ENCODE data around the gene LCN2. TPM values are rescaled to one million over a fixed set of nuclear protein-coding genes. Genes with fewer than 3 reads are reported as not detected.

The LCN2 gene
- total and polyA plus RNA-seq, 10 of the 15 experiments (the other 5 are each of a cell fraction or from before 2014, with no cell fraction given): not detected

DNA sequence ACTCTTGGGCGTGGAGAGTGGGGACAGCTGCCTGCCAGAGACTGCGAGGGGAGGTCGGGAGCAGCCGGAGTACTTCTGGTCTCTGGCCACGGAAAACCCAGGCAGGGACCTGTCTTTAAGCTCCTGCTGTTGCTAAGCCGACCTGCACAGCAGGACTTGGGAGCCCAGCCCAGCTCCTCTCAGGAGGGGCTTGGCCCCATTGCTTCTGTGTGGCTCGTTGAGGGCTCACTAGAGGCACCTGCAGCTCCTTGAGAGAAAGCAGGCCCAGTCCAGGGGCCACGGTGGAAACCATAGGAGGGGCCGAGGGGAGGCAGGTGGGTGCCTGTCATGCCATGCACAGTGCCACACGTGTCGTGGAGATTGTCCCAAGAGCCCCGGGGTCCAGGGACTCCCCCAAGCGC, 3.3 kb upstream of the LCN2 start:
- no TSS peak for BruUV-seq (replicated peaks)
- no peak overlapping the region for H3K4me3 ChIP-seq
- ChIA-PET SMC1A (ENCODE audit: uncharacterized antibody, unreplicated experiment) (interaction anchor here (1.0 kb wide), 1 partner anchor 28 kb away, joined by 3 read pairs; no protein-coding TSS in a partner anchor), RAD21 (ENCODE audit: unreplicated experiment) (interaction anchor here (0.6 kb wide), 1 partner anchor 12 kb away, joined by 3 read pairs; no protein-coding TSS in a partner anchor), CTCF (no interaction called here), POLR2A (no interaction called here)
- H3K27me3 ChIP-seq (replicated peaks in 1 of 2; ENCODE audit: control insufficient read depth in 2 of 2, insufficient read depth in 2 of 2, low read length in 1 of 2): peaks cover 0 to 1% of the 10 kb centered on the region in 2 experiments; a peak in 2 of 4 replicates
- 28% methylated on average over 13 of the region's 13 CpGs for WGBS (ENCODE audit: insufficient coverage, insufficient replicate concordance, low lambda C conversion rate, missing lambda C conversion rate)
- no peaks in the 10 kb centered on the region; the same call in 1 of the 2 replicates for H4K20me1 ChIP-seq (ENCODE audit: control insufficient read depth, insufficient read depth)
- no peak for FAIRE-seq
- no peak overlapping the region for H2AFZ ChIP-seq (ENCODE audit: control insufficient read depth, low read depth, low read length)
- no peaks in the 10 kb centered on the region for H3K36me3 ChIP-seq (ENCODE audit: control insufficient read depth in 2 of 2, insufficient read depth in 2 of 2, low read length in 1 of 2)
- ATAC-seq: no peak
- no peak for DNase-seq (ENCODE audit: low read depth, low spot score)
- H3K9ac ChIP-seq (ENCODE audit: control insufficient read depth, insufficient read depth, low read length): no peak overlapping the region
- H3K4me1 ChIP-seq (ENCODE audit: control insufficient read depth, insufficient read depth, low read length): no peaks in the 10 kb centered on the region
- intact Hi-C loops (cut with micrococcal nuclease; ENCODE audit: unreplicated experiment) (no loop called here), in situ Hi-C loops (cut with MboI) (no loop called here)
- H3K9me3 ChIP-seq (replicated peaks; ENCODE audit: control insufficient read depth, insufficient read depth, low read length): no peaks in the 10 kb centered on the region
- H3K27ac ChIP-seq (ENCODE audit: control insufficient read depth, insufficient read depth): no peak overlapping the region
- H3K79me2 ChIP-seq (ENCODE audit: control insufficient read depth, insufficient read depth, low read length): no peaks in the 10 kb centered on the region
- no peak for TF ChIP-seq ESRRA (IDR thresholded peaks at IDR 0.05; ENCODE audit: low read length)
- no peak for TF ChIP-seq TAF1 (IDR thresholded peaks at IDR 0.05; ENCODE audit: borderline replicate concordance, low read depth, low read length)
- TF ChIP-seq STAT3 (IDR thresholded peaks at IDR 0.05; ENCODE audit: low read depth, low read length): no peak
- no peak for TF ChIP-seq RBBP5 (conservative IDR thresholded peaks at IDR 0.05)
- H3K4me2 ChIP-seq (ENCODE audit: control insufficient read depth, insufficient read depth): no peak overlapping the region

DNA sequence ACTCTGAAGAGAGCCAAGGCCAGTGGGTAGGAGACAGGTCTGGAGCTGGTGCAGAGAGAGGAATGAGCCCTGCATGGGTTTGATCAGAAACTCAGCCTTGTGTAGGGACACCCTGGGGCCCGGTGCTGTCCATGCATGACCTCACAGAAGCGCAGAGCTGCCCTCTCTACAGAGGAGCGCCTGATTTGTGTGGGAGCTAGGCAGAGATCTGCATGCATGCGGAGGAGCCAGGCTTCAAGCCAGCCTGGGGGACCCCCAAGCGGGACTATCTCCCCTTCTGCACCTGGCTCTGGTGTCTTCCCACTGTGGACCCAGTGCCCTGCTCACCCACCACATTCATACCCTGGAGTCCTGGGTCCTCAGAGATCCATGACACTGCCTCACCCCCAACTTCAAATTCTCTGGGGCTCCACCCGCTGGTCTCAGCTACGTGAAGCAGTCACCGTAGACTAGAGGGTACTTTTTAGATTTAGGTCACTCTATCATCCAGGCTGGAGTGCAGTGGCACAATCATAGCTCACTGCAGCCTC, 2.6 kb upstream of the LCN2 start:
- ChIA-PET SMC1A (ENCODE audit: uncharacterized antibody, unreplicated experiment) (no interaction called here), POLR2A (interaction anchor here (0.5 kb wide), 1 partner anchor 873 kb away, joined by 3 read pairs; no protein-coding TSS in a partner anchor), CTCF (no interaction called here), RAD21 (ENCODE audit: unreplicated experiment) (no interaction called here)
- in situ Hi-C loops (cut with MboI): no loop called here
- no peaks in the 10 kb centered on the region for H3K36me3 ChIP-seq (ENCODE audit: control insufficient read depth in 2 of 2, insufficient read depth in 2 of 2, low read length in 1 of 2)
- intact Hi-C loops (cut with micrococcal nuclease; ENCODE audit: unreplicated experiment): no loop called here
- H3K4me3 ChIP-seq: no peak overlapping the region
- TF ChIP-seq RBBP5 (conservative IDR thresholded peaks at IDR 0.05): no peak
- no peak overlapping the region for H3K27ac ChIP-seq (ENCODE audit: control insufficient read depth, insufficient read depth)
- no TSS peak for BruUV-seq (replicated peaks)
- no peaks in the 10 kb centered on the region for H3K9me3 ChIP-seq (replicated peaks; ENCODE audit: control insufficient read depth, insufficient read depth, low read length)
- no peaks in the 10 kb centered on the region; the same call in 1 of the 2 replicates for H4K20me1 ChIP-seq (ENCODE audit: control insufficient read depth, insufficient read depth)
- DNase-seq (ENCODE audit: low read depth, low spot score) (no peak), ATAC-seq (no peak), FAIRE-seq (no peak)
- no peak overlapping the region for H2AFZ ChIP-seq (ENCODE audit: control insufficient read depth, low read depth, low read length)
- peaks cover 0 to 1% of the 10 kb centered on the region in 2 experiments; a peak in 2 of 4 replicates for H3K27me3 ChIP-seq (replicated peaks in 1 of 2; ENCODE audit: control insufficient read depth in 2 of 2, insufficient read depth in 2 of 2, low read length in 1 of 2)
- 23% methylated on average over 7 of the region's 8 CpGs for WGBS (ENCODE audit: insufficient coverage, insufficient replicate concordance, low lambda C conversion rate, missing lambda C conversion rate)
- H3K79me2 ChIP-seq (ENCODE audit: control insufficient read depth, insufficient read depth, low read length): no peaks in the 10 kb centered on the region
- H3K4me1 ChIP-seq (ENCODE audit: control insufficient read depth, insufficient read depth, low read length): no peaks in the 10 kb centered on the region
- no peak overlapping the region for H3K9ac ChIP-seq (ENCODE audit: control insufficient read depth, insufficient read depth, low read length)
- no peak overlapping the region for H3K4me2 ChIP-seq (ENCODE audit: control insufficient read depth, insufficient read depth)

Measured in GM12878 (cell line).